Measurements from ENCODE around the gene STARD13.

STARD13 gene

GRCh38 chr13:33277037-33277740, 8.4 kb downstream of the STARD13 start:
- Histone ChIP-seq H3K36me3 (ENCODE audit: control insufficient read depth, insufficient read depth, low read length) (no peaks in the 10 kb centered on the region), H3K27me3 (ENCODE audit: control insufficient read depth, insufficient read depth, low read length) (no peaks in the 10 kb centered on the region), H3K27ac (ENCODE audit: low read length) (no peak overlapping the region), H3K9me3 (ENCODE audit: control insufficient read depth, insufficient read depth, low read length) (no peaks in the 10 kb centered on the region), H3K4me1 (ENCODE audit: control insufficient read depth, insufficient read depth, low read length) (no peaks in the 10 kb centered on the region), H3K4me3 (ENCODE audit: low read length) (no peak overlapping the region)
- WGBS (ENCODE audit: insufficient coverage, insufficient read length), result no CpG with 5 or more reads among the region's 4 CpGs
- no peak for DNase-seq (ENCODE audit: low read depth, low spot score)

GRCh38 chr13:33276570-33276969, 9.0 kb downstream of the STARD13 start:
- Histone ChIP-seq H3K4me3 (ENCODE audit: low read length) (no peak overlapping the region), H3K9me3 (ENCODE audit: control insufficient read depth, insufficient read depth, low read length) (no peaks in the 10 kb centered on the region), H3K27me3 (ENCODE audit: control insufficient read depth, insufficient read depth, low read length) (no peaks in the 10 kb centered on the region), H3K27ac (ENCODE audit: low read length) (no peak overlapping the region), H3K36me3 (ENCODE audit: control insufficient read depth, insufficient read depth, low read length) (no peaks in the 10 kb centered on the region), H3K4me1 (ENCODE audit: control insufficient read depth, insufficient read depth, low read length) (no peaks in the 10 kb centered on the region)
- DNase-seq (ENCODE audit: low read depth, low spot score), result no peak
- WGBS (ENCODE audit: insufficient coverage, insufficient read length), result no CpG with 5 or more reads among the region's 3 CpGs

GRCh38 chr13:33275916-33276315, 9.6 kb downstream of the STARD13 start:
- no CpG with 5 or more reads among the region's 3 CpGs for WGBS (ENCODE audit: insufficient coverage, insufficient read length)
- Histone ChIP-seq H3K27me3 (ENCODE audit: control insufficient read depth, insufficient read depth, low read length) (no peaks in the 10 kb centered on the region), H3K4me3 (ENCODE audit: low read length) (no peak overlapping the region)

GRCh38 chr13:33274264-33274663, 11.3 kb downstream of the STARD13 start:
- Histone ChIP-seq H3K9me3 (ENCODE audit: control insufficient read depth, insufficient read depth, low read length) (no peaks in the 10 kb centered on the region), H3K4me3 (ENCODE audit: low read length) (no peak overlapping the region), H3K27me3 (ENCODE audit: control insufficient read depth, insufficient read depth, low read length) (no peaks in the 10 kb centered on the region), H3K36me3 (ENCODE audit: control insufficient read depth, insufficient read depth, low read length) (no peaks in the 10 kb centered on the region), H3K4me1 (ENCODE audit: control insufficient read depth, insufficient read depth, low read length) (no peaks in the 10 kb centered on the region), H3K27ac (ENCODE audit: low read length) (no peak overlapping the region)
- no peak for DNase-seq (ENCODE audit: low read depth, low spot score)
- no CpG with 5 or more reads among the region's 4 CpGs for WGBS (ENCODE audit: insufficient coverage, insufficient read length)

More at GRCh38 chr13:33275916-33276315, 9.6 kb downstream of the STARD13 start:
- DNase-seq (ENCODE audit: low read depth, low spot score), result no peak
- Histone ChIP-seq H3K36me3 (ENCODE audit: control insufficient read depth, insufficient read depth, low read length) (no peaks in the 10 kb centered on the region), H3K4me1 (ENCODE audit: control insufficient read depth, insufficient read depth, low read length) (no peaks in the 10 kb centered on the region), H3K27ac (ENCODE audit: low read length) (no peak overlapping the region), H3K9me3 (ENCODE audit: control insufficient read depth, insufficient read depth, low read length) (no peaks in the 10 kb centered on the region)

GRCh38 chr13:33272531-33273124, 12.9 kb downstream of the STARD13 start:
- Histone ChIP-seq H3K27ac (ENCODE audit: low read length) (no peak overlapping the region), H3K4me3 (ENCODE audit: low read length) (no peak overlapping the region), H3K9me3 (ENCODE audit: control insufficient read depth, insufficient read depth, low read length) (no peaks in the 10 kb centered on the region), H3K36me3 (ENCODE audit: control insufficient read depth, insufficient read depth, low read length) (no peaks in the 10 kb centered on the region), H3K4me1 (ENCODE audit: control insufficient read depth, insufficient read depth, low read length) (no peaks in the 10 kb centered on the region), H3K27me3 (ENCODE audit: control insufficient read depth, insufficient read depth, low read length) (no peaks in the 10 kb centered on the region)
- WGBS (ENCODE audit: insufficient coverage, insufficient read length), result no CpG with 5 or more reads among the region's 7 CpGs
- no peak for DNase-seq (ENCODE audit: low read depth, low spot score)

- no peak for DNase-seq (ENCODE audit: low read depth, low spot score)
- Histone ChIP-seq H3K4me1 (ENCODE audit: control insufficient read depth, insufficient read depth, low read length) (no peaks in the 10 kb centered on the region), H3K9me3 (ENCODE audit: control insufficient read depth, insufficient read depth, low read length) (no peaks in the 10 kb centered on the region), H3K27me3 (ENCODE audit: control insufficient read depth, insufficient read depth, low read length) (no peaks in the 10 kb centered on the region), H3K36me3 (ENCODE audit: control insufficient read depth, insufficient read depth, low read length) (no peaks in the 10 kb centered on the region), H3K4me3 (ENCODE audit: low read length) (no peak overlapping the region), H3K27ac (ENCODE audit: low read length) (no peak overlapping the region)
- no CpG with 5 or more reads among the region's 4 CpGs for WGBS (ENCODE audit: insufficient coverage, insufficient read length)
Measured at GRCh38 chr13:33271759-33272158, 13.8 kb downstream of the STARD13 start.

- no peak for DNase-seq (ENCODE audit: low read depth, low spot score)
- Histone ChIP-seq H3K9me3 (ENCODE audit: control insufficient read depth, insufficient read depth, low read length) (no peaks in the 10 kb centered on the region), H3K36me3 (ENCODE audit: control insufficient read depth, insufficient read depth, low read length) (no peaks in the 10 kb centered on the region), H3K27ac (ENCODE audit: low read length) (no peak overlapping the region), H3K27me3 (ENCODE audit: control insufficient read depth, insufficient read depth, low read length) (no peaks in the 10 kb centered on the region), H3K4me3 (ENCODE audit: low read length) (no peak overlapping the region), H3K4me1 (ENCODE audit: control insufficient read depth, insufficient read depth, low read length) (no peaks in the 10 kb centered on the region)
- no CpG with 5 or more reads among the region's 3 CpGs for WGBS (ENCODE audit: insufficient coverage, insufficient read length)
Measured at GRCh38 chr13:33270895-33271538, 14.5 kb downstream of the STARD13 start.

- DNase-seq (ENCODE audit: low read depth, low spot score), result no peak
- no CpG with 5 or more reads among the region's 2 CpGs for WGBS (ENCODE audit: insufficient coverage, insufficient read length)
- Histone ChIP-seq H3K36me3 (ENCODE audit: control insufficient read depth, insufficient read depth, low read length) (no peaks in the 10 kb centered on the region), H3K27ac (ENCODE audit: low read length) (no peak overlapping the region), H3K4me3 (ENCODE audit: low read length) (no peak overlapping the region), H3K4me1 (ENCODE audit: control insufficient read depth, insufficient read depth, low read length) (peaks cover 2% of the 10 kb centered on the region; the same call in 1 of the 2 replicates), H3K9me3 (ENCODE audit: control insufficient read depth, insufficient read depth, low read length) (no peaks in the 10 kb centered on the region), H3K27me3 (ENCODE audit: control insufficient read depth, insufficient read depth, low read length) (no peaks in the 10 kb centered on the region)
Measured at GRCh38 chr13:33265607-33266006, 19.9 kb downstream of the STARD13 start.

GRCh38 chr13:33265133-33265532, 20.4 kb downstream of the STARD13 start:
- Histone ChIP-seq H3K36me3 (ENCODE audit: control insufficient read depth, insufficient read depth, low read length) (no peaks in the 10 kb centered on the region), H3K27me3 (ENCODE audit: control insufficient read depth, insufficient read depth, low read length) (no peaks in the 10 kb centered on the region), H3K4me3 (ENCODE audit: low read length) (no peak overlapping the region), H3K4me1 (ENCODE audit: control insufficient read depth, insufficient read depth, low read length) (peaks cover 2% of the 10 kb centered on the region; the same call in 1 of the 2 replicates), H3K9me3 (ENCODE audit: control insufficient read depth, insufficient read depth, low read length) (no peaks in the 10 kb centered on the region), H3K27ac (ENCODE audit: low read length) (no peak overlapping the region)
- no peak for DNase-seq (ENCODE audit: low read depth, low spot score)

GRCh38 chr13:33264620-33264978, 21.0 kb downstream of the STARD13 start:
- Histone ChIP-seq H3K27me3 (ENCODE audit: control insufficient read depth, insufficient read depth, low read length) (no peaks in the 10 kb centered on the region), H3K27ac (ENCODE audit: low read length) (no peak overlapping the region), H3K4me1 (ENCODE audit: control insufficient read depth, insufficient read depth, low read length) (peaks cover 2% of the 10 kb centered on the region; the same call in 1 of the 2 replicates), H3K9me3 (ENCODE audit: control insufficient read depth, insufficient read depth, low read length) (no peaks in the 10 kb centered on the region), H3K36me3 (ENCODE audit: control insufficient read depth, insufficient read depth, low read length) (no peaks in the 10 kb centered on the region), H3K4me3 (ENCODE audit: low read length) (no peak overlapping the region)
- WGBS (ENCODE audit: insufficient coverage, insufficient read length), result no CpG with 5 or more reads among the region's 4 CpGs
- DNase-seq (ENCODE audit: low read depth, low spot score), result no peak

Measured in iPS DF 6.9 (cell line).